PFSK-1 (cell line): ENCODE results near the gene SND1.

Source experiments
- FOXP2 ChIP-seq: optimal IDR thresholded peaks from 2 replicates; pipeline ENCODE3; 2011; ENCODE audit warnings: borderline replicate concordance, control low read depth, inconsistent platforms; ENCODE audit not compliant: insufficient read depth; ENCODE audit errors: extremely low read length, extremely low read depth
- POLR2AphosphoS5 ChIP-seq: IDR thresholded peaks from 2 replicates; pipeline ENCODE4 v1.6.1; 2012; ENCODE audit warnings: low read depth, mild to moderate bottlenecking, control low read depth, low read length, moderate library complexity
- SIN3A ChIP-seq: IDR thresholded peaks from 2 replicates; pipeline ENCODE4 v1.6.1; 2012; ENCODE audit warnings: mild to moderate bottlenecking, low read length, moderate library complexity, borderline replicate concordance; ENCODE audit not compliant: insufficient read depth
- TAF1 ChIP-seq: IDR thresholded peaks from 2 replicates; pipeline ENCODE4 v1.6.1; 2012; ENCODE audit warnings: low read length, control low read depth, borderline replicate concordance; ENCODE audit not compliant: insufficient read depth
- TF ChIP-seq, protein P1 (sequence below), 2 experiments: IDR thresholded peaks; 2 replicates each; pipeline versions ENCODE4 v1.6.1 to v1.8.0; 2011 to 2012; ENCODE audit warnings: low read depth in 2 of 2, low read length in 2 of 2, control low read depth in 1 of 2, inconsistent platforms in 1 of 2, mild to moderate bottlenecking in 1 of 2, moderate library complexity in 1 of 2; ENCODE audit not compliant: insufficient read depth in 1 of 2

DNA sequence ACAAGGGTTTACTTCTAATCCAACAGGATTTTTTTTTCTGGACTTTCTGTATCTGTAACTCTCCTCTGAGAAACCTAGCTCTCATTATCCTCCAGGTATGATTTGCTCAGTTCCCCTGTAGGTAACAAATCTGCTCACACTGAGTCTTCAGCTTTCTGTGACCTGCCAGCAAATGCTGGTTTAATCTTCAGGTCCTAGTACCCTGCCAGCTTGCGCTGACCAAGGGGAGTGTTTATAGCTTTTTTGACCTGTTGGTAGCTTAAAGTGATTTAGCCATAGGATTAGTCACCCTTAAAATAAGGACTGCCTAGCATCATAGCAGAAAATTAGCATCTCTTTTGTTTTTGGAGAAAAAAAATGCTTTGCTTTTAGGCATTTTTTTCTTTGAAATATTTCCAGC is 22.4 kb downstream of the SND1 start:
- TF ChIP-seq, protein P1, sequence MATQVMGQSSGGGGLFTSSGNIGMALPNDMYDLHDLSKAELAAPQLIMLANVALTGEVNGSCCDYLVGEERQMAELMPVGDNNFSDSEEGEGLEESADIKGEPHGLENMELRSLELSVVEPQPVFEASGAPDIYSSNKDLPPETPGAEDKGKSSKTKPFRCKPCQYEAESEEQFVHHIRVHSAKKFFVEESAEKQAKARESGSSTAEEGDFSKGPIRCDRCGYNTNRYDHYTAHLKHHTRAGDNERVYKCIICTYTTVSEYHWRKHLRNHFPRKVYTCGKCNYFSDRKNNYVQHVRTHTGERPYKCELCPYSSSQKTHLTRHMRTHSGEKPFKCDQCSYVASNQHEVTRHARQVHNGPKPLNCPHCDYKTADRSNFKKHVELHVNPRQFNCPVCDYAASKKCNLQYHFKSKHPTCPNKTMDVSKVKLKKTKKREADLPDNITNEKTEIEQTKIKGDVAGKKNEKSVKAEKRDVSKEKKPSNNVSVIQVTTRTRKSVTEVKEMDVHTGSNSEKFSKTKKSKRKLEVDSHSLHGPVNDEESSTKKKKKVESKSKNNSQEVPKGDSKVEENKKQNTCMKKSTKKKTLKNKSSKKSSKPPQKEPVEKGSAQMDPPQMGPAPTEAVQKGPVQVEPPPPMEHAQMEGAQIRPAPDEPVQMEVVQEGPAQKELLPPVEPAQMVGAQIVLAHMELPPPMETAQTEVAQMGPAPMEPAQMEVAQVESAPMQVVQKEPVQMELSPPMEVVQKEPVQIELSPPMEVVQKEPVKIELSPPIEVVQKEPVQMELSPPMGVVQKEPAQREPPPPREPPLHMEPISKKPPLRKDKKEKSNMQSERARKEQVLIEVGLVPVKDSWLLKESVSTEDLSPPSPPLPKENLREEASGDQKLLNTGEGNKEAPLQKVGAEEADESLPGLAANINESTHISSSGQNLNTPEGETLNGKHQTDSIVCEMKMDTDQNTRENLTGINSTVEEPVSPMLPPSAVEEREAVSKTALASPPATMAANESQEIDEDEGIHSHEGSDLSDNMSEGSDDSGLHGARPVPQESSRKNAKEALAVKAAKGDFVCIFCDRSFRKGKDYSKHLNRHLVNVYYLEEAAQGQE (IDR thresholded peaks at IDR 0.05; ENCODE audit: insufficient read depth in 1 of 2, low read depth in 2 of 2, low read length in 2 of 2): no peak
- TF ChIP-seq SIN3A (no peak), POLR2AphosphoS5 (no peak), TAF1 (no peak), FOXP2 (no peak)
